ENCODE results near the gene FGFR2. TPM values are rescaled to one million over a fixed set of nuclear protein-coding genes. Genes with fewer than 3 reads are reported as not detected.

FGFR2 gene
- total RNA-seq, 5 donors from 2014 or later (not counting 1 experiment from before 2014, with no cell fraction given) = 0.49 to 1.8 (median 0.70) TPM

DNA sequence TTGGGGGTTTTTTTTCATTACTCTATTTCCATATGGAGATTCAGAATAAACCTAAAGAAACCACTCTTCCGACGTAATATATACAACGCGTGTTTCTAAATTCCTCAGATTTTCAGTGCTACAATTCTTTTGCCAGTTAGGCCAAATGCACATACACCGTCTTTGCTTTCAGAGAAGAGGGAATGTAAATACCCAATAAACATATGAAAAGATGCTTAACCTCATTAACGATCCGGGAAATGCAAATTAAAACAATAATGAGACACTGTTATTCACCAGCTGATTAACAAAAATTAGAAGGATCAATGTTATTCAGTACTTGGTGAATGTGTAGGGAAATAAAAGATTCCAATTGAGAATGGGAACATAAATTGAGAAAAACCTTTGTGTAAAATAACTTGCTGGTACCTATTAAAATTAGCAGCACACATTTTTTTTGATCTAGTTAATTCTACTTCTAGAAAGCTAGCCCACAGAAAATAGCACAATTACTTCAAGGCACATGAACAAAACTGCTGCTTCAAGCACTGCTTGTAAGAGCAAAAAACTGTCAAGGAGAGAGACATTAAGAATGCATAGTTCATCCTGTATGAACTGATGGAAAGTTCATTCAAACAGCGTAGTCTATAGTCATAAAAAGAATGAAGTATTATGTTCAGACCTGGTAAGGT, 56.7 kb downstream of the FGFR2 start:
- ATAC-seq (replicated peaks in 1 of 4) (no peak), DNase-seq (no peak)
- Histone ChIP-seq H3K4me3 (ENCODE audit: control insufficient read depth in 1 of 2, extremely low read depth in 1 of 2, low read length in 1 of 2) (no peak overlapping the region), H3K27me3 (replicated peaks in 1 of 2; ENCODE audit: control insufficient read depth in 2 of 2, extremely low read depth in 1 of 2, insufficient read depth in 2 of 2, low read length in 1 of 2) (peaks cover 0 to 2% of the 10 kb centered on the region in 2 experiments), H3K9me3 (no peaks in the 10 kb centered on the region), H3K27ac (ENCODE audit: low read length) (no peak overlapping the region), H3K4me1 (ENCODE audit: control insufficient read depth in 1 of 2, extremely low read depth in 1 of 2, insufficient read depth in 2 of 2, low read length in 2 of 2) (no peaks in the 10 kb centered on the region), H3K36me3 (ENCODE audit: control insufficient read depth in 2 of 2, extremely low read depth in 1 of 2, insufficient read depth in 1 of 2, low read length in 1 of 2) (no peaks in the 10 kb centered on the region)
- Mint-ChIP-seq H3K4me3 (no peak overlapping the region), H3K27ac (no peak overlapping the region), H3K36me3 (no peaks in the 10 kb centered on the region), H3K27me3 (peaks cover 0 to 3% of the 10 kb centered on the region in 2 donors), H3K9me3 (peaks cover 0 to 9% (median 0%) of the 10 kb centered on the region in 3 donors), H3K4me1 (no peaks in the 10 kb centered on the region)
- ChIA-PET CTCF (no interaction called here), POLR2A (no interaction called here)
- 40% methylated on average over 1 of the region's 8 CpGs for WGBS (ENCODE audit: insufficient coverage)

DNA sequence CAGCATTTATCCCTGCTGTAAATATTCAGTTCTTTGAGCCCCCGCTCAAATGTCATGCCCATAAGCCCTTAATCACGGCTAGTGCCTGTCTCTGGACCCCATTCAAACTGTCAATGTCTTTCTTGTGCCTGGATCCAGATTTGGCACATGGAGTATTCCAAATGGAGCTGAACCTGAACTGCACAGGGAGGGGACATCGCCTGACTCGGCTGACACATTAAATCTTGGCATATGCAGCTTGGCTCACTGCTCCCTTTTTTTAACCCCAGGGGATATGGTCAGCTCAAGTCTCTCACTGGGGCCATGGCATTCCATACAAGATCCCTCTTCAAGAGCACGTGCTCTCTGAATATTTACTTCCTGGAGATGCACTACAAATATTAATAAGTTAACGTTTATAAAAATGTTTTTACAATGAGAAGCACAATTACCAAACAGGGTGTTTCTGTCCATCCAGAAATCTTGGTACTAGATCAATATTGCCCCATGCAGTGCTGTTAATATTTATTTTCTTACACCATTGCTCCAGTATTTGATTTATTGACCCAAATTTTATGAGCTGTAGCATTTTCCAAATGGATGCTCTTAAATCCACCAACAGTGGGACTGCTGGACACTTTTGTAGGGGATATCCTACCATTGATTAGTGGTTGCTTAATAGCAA, 57.4 kb downstream of the FGFR2 start:
- no peaks in the 10 kb centered on the region for H3K36me3 ChIP-seq (ENCODE audit: control insufficient read depth in 2 of 2, extremely low read depth in 1 of 2, insufficient read depth in 1 of 2, low read length in 1 of 2)
- 79% methylated on average over 4 of the region's 6 CpGs for WGBS (ENCODE audit: insufficient coverage)
- DNase-seq (no peak), ATAC-seq (replicated peaks in 1 of 4) (no peak)
- no peaks in the 10 kb centered on the region for H3K4me1 Mint-ChIP-seq
- H3K4me3 ChIP-seq (ENCODE audit: control insufficient read depth in 1 of 2, extremely low read depth in 1 of 2, low read length in 1 of 2) = no peak overlapping the region
- no peaks in the 10 kb centered on the region for H3K36me3 Mint-ChIP-seq
- no peaks in the 10 kb centered on the region for H3K9me3 ChIP-seq
- H3K27me3 Mint-ChIP-seq = peaks cover 0 to 3% of the 10 kb centered on the region in 2 donors
- H3K27ac Mint-ChIP-seq = no peak overlapping the region
- H3K27me3 ChIP-seq (replicated peaks in 1 of 2; ENCODE audit: control insufficient read depth in 2 of 2, extremely low read depth in 1 of 2, insufficient read depth in 2 of 2, low read length in 1 of 2) = peaks cover 0 to 2% of the 10 kb centered on the region in 2 experiments
- H3K9me3 Mint-ChIP-seq = peaks cover 0 to 9% (median 0%) of the 10 kb centered on the region in 3 donors
- POLR2A ChIA-PET = no interaction called here
- H3K27ac ChIP-seq (ENCODE audit: low read length) = no peak overlapping the region
- H3K4me1 ChIP-seq (ENCODE audit: control insufficient read depth in 1 of 2, extremely low read depth in 1 of 2, insufficient read depth in 2 of 2, low read length in 2 of 2) = no peaks in the 10 kb centered on the region
- CTCF ChIA-PET = no interaction called here
- H3K4me3 Mint-ChIP-seq = no peak overlapping the region

DNA sequence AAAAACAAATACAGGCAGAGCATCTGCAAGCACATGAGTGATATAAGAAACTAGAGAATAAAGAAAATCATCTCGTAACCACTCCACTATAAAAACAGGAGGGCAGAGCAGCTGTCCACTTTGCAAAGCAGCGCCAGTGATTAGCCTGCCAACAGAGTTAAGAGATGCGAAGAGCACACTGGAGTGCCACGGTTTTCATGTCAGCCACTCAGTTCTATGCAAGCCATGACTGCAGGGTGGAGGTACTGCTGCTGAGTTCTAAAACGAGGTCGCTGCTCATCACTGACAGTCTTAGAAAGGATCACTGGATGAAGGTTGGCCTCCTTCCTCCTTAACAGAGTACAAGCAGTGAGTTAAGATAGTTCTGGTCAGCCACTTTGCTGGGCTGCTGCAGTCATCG, 58.5 kb downstream of the FGFR2 start:
- Histone ChIP-seq H3K36me3 (ENCODE audit: control insufficient read depth in 2 of 2, extremely low read depth in 1 of 2, insufficient read depth in 1 of 2, low read length in 1 of 2) (no peaks in the 10 kb centered on the region), H3K9me3 (no peaks in the 10 kb centered on the region), H3K4me3 (ENCODE audit: control insufficient read depth in 1 of 2, extremely low read depth in 1 of 2, low read length in 1 of 2) (no peak overlapping the region), H3K27me3 (replicated peaks in 1 of 2; ENCODE audit: control insufficient read depth in 2 of 2, extremely low read depth in 1 of 2, insufficient read depth in 2 of 2, low read length in 1 of 2) (peaks cover 0 to under 1% of the 10 kb centered on the region in 2 experiments), H3K27ac (ENCODE audit: low read length) (no peak overlapping the region), H3K4me1 (ENCODE audit: control insufficient read depth in 1 of 2, extremely low read depth in 1 of 2, insufficient read depth in 2 of 2, low read length in 2 of 2) (no peaks in the 10 kb centered on the region)
- ATAC-seq (replicated peaks in 1 of 4) (no peak), DNase-seq (no peak)
- no peak overlapping the region for H3K4me3 Mint-ChIP-seq
- 90% methylated on average over 2 of the region's 7 CpGs for WGBS (ENCODE audit: insufficient coverage)
- POLR2A ChIA-PET = no interaction called here
- no peaks in the 10 kb centered on the region for H3K4me1 Mint-ChIP-seq
- no peak overlapping the region for H3K27ac Mint-ChIP-seq
- H3K9me3 Mint-ChIP-seq = peaks cover 0 to 9% (median 1%) of the 10 kb centered on the region in 3 donors
- no peaks in the 10 kb centered on the region for H3K36me3 Mint-ChIP-seq
- CTCF ChIA-PET = no interaction called here
- peaks cover 0 to 3% of the 10 kb centered on the region in 2 donors for H3K27me3 Mint-ChIP-seq

DNA sequence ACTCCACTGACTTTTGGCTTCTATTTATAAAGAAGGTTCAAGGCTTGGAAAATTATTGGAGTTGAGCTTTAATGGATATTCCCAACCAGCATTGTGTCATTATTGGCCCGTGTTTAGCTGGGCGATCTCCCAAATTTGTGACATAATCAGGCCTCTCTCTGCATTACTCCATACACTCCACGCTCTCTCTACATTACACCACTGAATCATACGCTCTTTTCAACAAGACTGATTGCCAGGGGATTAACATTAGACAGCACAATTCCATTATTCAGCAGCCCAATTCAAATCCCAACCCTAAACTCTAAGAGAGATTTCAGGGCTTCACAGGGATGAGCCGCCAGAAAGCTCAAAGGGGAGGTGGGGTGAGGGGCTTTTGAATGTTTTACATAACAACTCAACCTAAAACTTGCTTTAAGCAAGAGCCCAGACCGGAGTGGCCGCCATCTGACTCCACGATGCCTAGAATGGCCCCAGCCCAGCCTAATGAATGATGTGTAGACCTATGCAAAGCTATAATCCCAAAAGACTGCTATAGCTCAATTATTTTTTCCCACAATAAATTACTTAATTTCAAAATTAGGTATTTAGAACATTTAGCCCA, 61.8 kb downstream of the FGFR2 start:
- H3K4me3 ChIP-seq (ENCODE audit: control insufficient read depth in 1 of 2, extremely low read depth in 1 of 2, low read length in 1 of 2) = no peak overlapping the region
- peaks cover 0 to 1% of the 10 kb centered on the region in 2 donors for H3K27me3 Mint-ChIP-seq
- H3K36me3 ChIP-seq (ENCODE audit: control insufficient read depth in 2 of 2, extremely low read depth in 1 of 2, insufficient read depth in 1 of 2, low read length in 1 of 2) = no peaks in the 10 kb centered on the region
- no peak overlapping the region for H3K27ac ChIP-seq (ENCODE audit: low read length)
- DNase-seq (no peak), ATAC-seq (replicated peaks in 1 of 4) (no peak)
- no peaks in the 10 kb centered on the region for H3K4me1 ChIP-seq (ENCODE audit: control insufficient read depth in 1 of 2, extremely low read depth in 1 of 2, insufficient read depth in 2 of 2, low read length in 2 of 2)
- ChIA-PET CTCF (no interaction called here), POLR2A (no interaction called here)
- 92% methylated on average over 4 of the region's 8 CpGs for WGBS (ENCODE audit: insufficient coverage)
- H3K27ac Mint-ChIP-seq = no peak overlapping the region
- H3K4me3 Mint-ChIP-seq = no peak overlapping the region
- no peaks in the 10 kb centered on the region for H3K27me3 ChIP-seq (replicated peaks in 1 of 2; ENCODE audit: control insufficient read depth in 2 of 2, extremely low read depth in 1 of 2, insufficient read depth in 2 of 2, low read length in 1 of 2)
- no peaks in the 10 kb centered on the region for H3K36me3 Mint-ChIP-seq
- H3K9me3 Mint-ChIP-seq = peaks cover 0 to 3% (median 0%) of the 10 kb centered on the region in 3 donors
- H3K9me3 ChIP-seq = no peaks in the 10 kb centered on the region
- no peaks in the 10 kb centered on the region for H3K4me1 Mint-ChIP-seq

DNA sequence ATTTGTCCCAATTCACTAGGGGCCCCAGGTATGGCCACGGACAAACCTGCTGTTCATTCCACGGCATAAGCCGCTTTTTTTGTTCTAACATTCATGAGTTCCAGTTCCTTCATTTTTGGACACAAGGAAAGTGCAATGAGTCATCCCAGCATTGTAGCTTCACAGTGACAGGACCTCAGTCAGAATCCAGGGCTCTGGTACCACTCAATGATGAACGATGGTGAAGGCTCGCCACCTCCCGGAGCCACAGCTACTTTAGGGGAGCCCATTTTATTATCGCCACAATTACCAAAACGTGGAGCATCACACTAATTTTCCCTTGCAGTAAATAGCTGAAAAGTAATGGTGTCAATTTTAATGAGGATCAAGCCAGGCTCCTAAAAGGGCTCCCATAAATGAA, 62.9 kb downstream of the FGFR2 start:
- Mint-ChIP-seq H3K4me3 (no peak overlapping the region), H3K36me3 (no peaks in the 10 kb centered on the region), H3K4me1 (no peaks in the 10 kb centered on the region), H3K9me3 (peaks cover 0 to 3% (median 0%) of the 10 kb centered on the region in 3 donors), H3K27ac (no peak overlapping the region), H3K27me3 (no peaks in the 10 kb centered on the region)
- Histone ChIP-seq H3K4me1 (ENCODE audit: control insufficient read depth in 1 of 2, extremely low read depth in 1 of 2, insufficient read depth in 2 of 2, low read length in 2 of 2) (no peaks in the 10 kb centered on the region), H3K36me3 (ENCODE audit: control insufficient read depth in 2 of 2, extremely low read depth in 1 of 2, insufficient read depth in 1 of 2, low read length in 1 of 2) (no peaks in the 10 kb centered on the region), H3K27me3 (replicated peaks in 1 of 2; ENCODE audit: control insufficient read depth in 2 of 2, extremely low read depth in 1 of 2, insufficient read depth in 2 of 2, low read length in 1 of 2) (no peaks in the 10 kb centered on the region), H3K27ac (ENCODE audit: low read length) (no peak overlapping the region), H3K9me3 (no peaks in the 10 kb centered on the region), H3K4me3 (ENCODE audit: control insufficient read depth in 1 of 2, extremely low read depth in 1 of 2, low read length in 1 of 2) (no peak overlapping the region)
- POLR2A ChIA-PET = no interaction called here
- ATAC-seq (replicated peaks in 1 of 4) (no peak), DNase-seq (no peak)
- 91% methylated on average over 3 of the region's 8 CpGs for WGBS (ENCODE audit: insufficient coverage)
- CTCF ChIA-PET = no interaction called here

- ChIA-PET POLR2A (interaction anchor here in 1 of 2 donors (0.6 kb wide), 1 partner anchor 36 kb away, joined by 3 read pairs; no protein-coding TSS in a partner anchor), CTCF (no interaction called here)
- H3K27me3 ChIP-seq (replicated peaks in 1 of 2; ENCODE audit: control insufficient read depth in 2 of 2, extremely low read depth in 1 of 2, insufficient read depth in 2 of 2, low read length in 1 of 2) = no peaks in the 10 kb centered on the region
- H3K4me3 ChIP-seq (ENCODE audit: control insufficient read depth in 1 of 2, extremely low read depth in 1 of 2, low read length in 1 of 2) = no peak overlapping the region
- H3K36me3 ChIP-seq (ENCODE audit: control insufficient read depth in 2 of 2, extremely low read depth in 1 of 2, insufficient read depth in 1 of 2, low read length in 1 of 2) = no peaks in the 10 kb centered on the region
- 85% methylated on average over 11 of the region's 13 CpGs for WGBS (ENCODE audit: insufficient coverage)
- ATAC-seq (replicated peaks in 1 of 4) (no peak), DNase-seq (no peak)
- Mint-ChIP-seq H3K4me1 (no peaks in the 10 kb centered on the region), H3K36me3 (no peaks in the 10 kb centered on the region), H3K9me3 (peaks cover 0 to 3% (median 0%) of the 10 kb centered on the region in 3 donors), H3K27me3 (no peaks in the 10 kb centered on the region), H3K27ac (no peak overlapping the region), H3K4me3 (no peak overlapping the region)
- H3K27ac ChIP-seq (ENCODE audit: low read length) = no peak overlapping the region
- H3K9me3 ChIP-seq = no peaks in the 10 kb centered on the region
- no peaks in the 10 kb centered on the region for H3K4me1 ChIP-seq (ENCODE audit: control insufficient read depth in 1 of 2, extremely low read depth in 1 of 2, insufficient read depth in 2 of 2, low read length in 2 of 2)
Measured at GRCh38 chr10:121532292-121532864, 65.9 kb downstream of the FGFR2 start.
